ENCODE measurements around the gene RBPJ.

GRCh38 chr4:26290321-26290720, 30.5 kb upstream of the RBPJ start:
- no peak for TF ChIP-seq CTCF (IDR thresholded peaks at IDR 0.05)
- TF ChIP-seq POLR2A (IDR thresholded peaks at IDR 0.05) = no peak

All from body of pancreas (tissue), 4 donors.